WI38 (cell line): ENCODE measurements around the gene ZNF583.

Experiments used
- H3K4me3 ChIP-seq: 2 replicates; pipeline ENCODE4 v1.5.1; 2011; ENCODE audit warnings: low read depth, mild to moderate bottlenecking, control low read depth, low read length
- CTCF ChIP-seq: IDR thresholded peaks from 2 replicates; pipeline ENCODE4 v1.5.1; 2012; ENCODE audit warnings: low read depth, mild to moderate bottlenecking, control low read depth, low read length

Gene ZNF583

GRCh38 chr19:56403764-56404704 is at the start of gene ZNF583:
Gene ZNF583, plus strand, starts transcription at chr19:56404332. Its CDS starts 2,783 bp downstream, at chr19:56407115.
- TF ChIP-seq CTCF = no peak
- H3K4me3 ChIP-seq = peak within 1 kb of the TSS; percentile 88

DNA sequence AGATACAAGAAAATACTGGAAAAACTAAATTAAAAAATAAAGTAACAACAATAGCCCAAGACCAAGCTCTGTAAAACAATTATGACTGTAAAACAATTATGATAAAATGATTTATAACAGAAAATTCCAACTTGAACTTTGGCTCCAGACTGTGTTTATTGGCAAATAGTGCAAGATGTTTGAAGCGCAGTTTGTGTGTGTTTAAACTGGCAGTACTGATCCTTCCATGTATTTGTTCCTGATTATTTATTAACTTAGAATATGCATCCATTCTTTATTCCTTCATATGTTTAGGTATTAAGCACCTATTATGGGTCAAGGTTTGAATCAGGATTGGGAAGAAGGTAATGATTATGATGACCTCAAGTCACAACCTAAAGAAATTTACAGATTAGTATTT is 48.6 kb upstream of the ZNF583 start:
- no peak overlapping the region for H3K4me3 ChIP-seq
- no peak for TF ChIP-seq CTCF

GRCh38 chr19:56356944-56357343 is 47.2 kb upstream of the ZNF583 start:
- H3K4me3 ChIP-seq = no peak overlapping the region
- TF ChIP-seq CTCF = no peak

DNA sequence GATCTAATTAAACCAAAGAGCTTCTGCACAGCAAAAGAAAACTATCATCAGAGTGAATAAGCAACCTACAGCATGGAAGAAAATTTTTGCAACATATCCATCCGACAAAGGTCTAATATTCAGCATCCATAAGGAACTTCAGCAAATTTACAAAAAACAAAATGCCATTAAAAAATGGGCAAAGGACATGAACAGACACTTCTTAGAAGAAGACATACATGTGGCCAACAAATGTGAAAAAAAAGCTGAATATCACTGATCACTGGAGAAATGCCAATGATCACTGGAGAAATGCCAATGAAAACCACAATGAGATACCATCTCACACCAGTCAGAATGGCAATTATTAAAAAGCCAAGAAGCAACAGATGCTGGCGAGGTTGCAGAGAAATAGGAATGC is 43.3 kb upstream of the ZNF583 start:
- no peak for TF ChIP-seq CTCF

GRCh38 chr19:56367829-56368711 is 36.1 kb upstream of the ZNF583 start:
- H3K4me3 ChIP-seq = peak overlapping the region; percentile 78

More for the DNA sequence above, 43.3 kb upstream of the ZNF583 start:
- H3K4me3 ChIP-seq = no peak overlapping the region

GRCh38 chr19:56369886-56370676 is 34.1 kb upstream of the ZNF583 start:
- H3K4me3 ChIP-seq = no peak overlapping the region
- TF ChIP-seq CTCF = no peak

More at GRCh38 chr19:56367829-56368711, 36.1 kb upstream of the ZNF583 start:
- TF ChIP-seq CTCF = no peak
